OCI-LY1 (cell line): Measurements from ENCODE around the gene PXN.

ENCODE experiments used
- H2AFZ ChIP-seq: fragments of 200-600 bp; sonication (generic), shearing (Covaris generic); 2 replicates; pipeline ENCODE4 v1.6.0; 2014; ENCODE audit warnings: antibody characterized with exemption, mild to moderate bottlenecking, low read length
- H3F3A ChIP-seq: fragments of 200-600 bp; sonication (generic), shearing (Covaris generic); 2 replicates; pipeline ENCODE4 v1.6.0; 2014; ENCODE audit warnings: mild to moderate bottlenecking, antibody characterized with exemption, low read length, moderate library complexity; ENCODE audit not compliant: insufficient read depth
- H3K27ac ChIP-seq: fragments of 200-600 bp; sonication (generic); 2 replicates; pipeline ENCODE4 v1.5.1; 2014; ENCODE audit warnings: low read length, mixed run types, mild to moderate bottlenecking, low read depth; ENCODE audit not compliant: poor library complexity, severe bottlenecking
- H3K27me3 ChIP-seq: fragments of 200-600 bp; sonication (generic); 2 replicates; pipeline ENCODE4 v1.6.0; 2014; ENCODE audit warnings: antibody characterized with exemption, mild to moderate bottlenecking, low read length, moderate library complexity; ENCODE audit not compliant: insufficient read depth
- H3K36me3 ChIP-seq: fragments of 200-600 bp; sonication (generic); 2 replicates; pipeline ENCODE4 v1.6.1; 2014; ENCODE audit warnings: mild to moderate bottlenecking, antibody characterized with exemption, low read length, moderate library complexity, mixed read lengths; ENCODE audit not compliant: insufficient read depth
- H3K4me1 ChIP-seq: fragments of 200-600 bp; sonication (generic); 2 replicates; pipeline ENCODE4 v1.5.1; 2014; ENCODE audit warnings: mild to moderate bottlenecking, low read length, moderate library complexity; ENCODE audit not compliant: insufficient read depth, severe bottlenecking
- H3K4me2 ChIP-seq: fragments of 200-600 bp; sonication (generic), shearing (Covaris generic); 2 replicates; pipeline ENCODE4 v1.6.1; 2014; ENCODE audit warnings: low read length
- H3K4me3 ChIP-seq: fragments of 200-600 bp; sonication (generic); 2 replicates; pipeline ENCODE4 v1.5.1; 2014; ENCODE audit warnings: low read length, low read depth, mild to moderate bottlenecking, mixed read lengths; ENCODE audit not compliant: poor library complexity, severe bottlenecking
- H3K79me2 ChIP-seq: fragments of 200-600 bp; shearing (Covaris generic); 2 replicates; pipeline ENCODE4 v1.6.1; 2016; ENCODE audit warnings: mixed run types, low read length, mixed read lengths; ENCODE audit not compliant: insufficient read depth
- H3K9ac ChIP-seq: fragments of 200-600 bp; sonication (generic), shearing (Covaris generic); 2 replicates; pipeline ENCODE4 v1.6.1; 2014; ENCODE audit warnings: mild to moderate bottlenecking, low read length, mixed read lengths
- H3K9me2 ChIP-seq: fragments of 200-600 bp; sonication (generic), shearing (Covaris generic); 2 replicates; pipeline ENCODE4 v1.6.1; 2014; ENCODE audit warnings: low read depth, mild to moderate bottlenecking, low read length, mixed read lengths
- H3K9me3 ChIP-seq: fragments of 200-600 bp; shearing (Covaris generic); 2 replicates; pipeline ENCODE4 v1.6.1; 2014; ENCODE audit warnings: low read length, mixed read lengths
- H4K20me1 ChIP-seq: fragments of 200-600 bp; sonication (generic), shearing (Covaris generic); 2 replicates; pipeline ENCODE4 v1.6.0; 2016; ENCODE audit warnings: mild to moderate bottlenecking, low read length; ENCODE audit not compliant: insufficient read depth
- EZH2 ChIP-seq: fragments of 200-600 bp; sonication (generic), shearing (Covaris generic); IDR thresholded peaks from 2 replicates; pipeline ENCODE4 v1.8.0; 2017; ENCODE audit warnings: borderline replicate concordance, mixed run types, mild to moderate bottlenecking, antibody characterized with exemption, low read length, moderate library complexity, mixed read lengths
- TF ChIP-seq, protein P1 (sequence below): fragments of 200-600 bp; sonication (generic), shearing (Covaris generic); IDR thresholded peaks from 2 replicates; pipeline ENCODE4 v1.5.1; 2017; ENCODE audit warnings: mild to moderate bottlenecking, antibody characterized with exemption, low read length, moderate library complexity, mixed read lengths

PXN gene

DNA sequence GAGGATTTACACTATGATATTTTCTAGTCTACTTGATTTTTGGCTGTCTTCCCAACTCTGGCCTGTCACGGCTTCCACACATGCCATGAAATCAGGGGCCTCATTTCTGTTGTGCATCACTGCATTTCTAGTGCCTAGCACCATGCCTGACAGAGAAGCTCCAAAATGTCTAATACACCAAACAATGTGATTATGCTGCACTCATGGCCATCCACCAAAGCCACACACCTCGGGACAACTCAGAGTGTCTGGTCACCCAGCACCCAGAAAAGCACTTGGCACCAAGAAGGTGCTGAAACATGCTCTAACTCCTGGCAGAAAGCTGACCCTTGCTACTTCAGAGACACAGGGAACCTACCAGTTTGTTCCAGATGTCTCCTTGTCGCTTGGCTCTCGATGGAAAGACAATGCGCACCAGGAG is 82.3 kb downstream of the PXN start:
- Histone ChIP-seq H3K36me3 (peaks cover 95% of the 10 kb centered on the region), H3K4me1 (no peaks in the 10 kb centered on the region), H3K9me2 (no peaks in the 10 kb centered on the region), H3K27ac (no peak overlapping the region), H3K4me2 (no peak overlapping the region), H3K9me3 (no peaks in the 10 kb centered on the region), H3K27me3 (no peaks in the 10 kb centered on the region), H3K4me3 (no peak overlapping the region), H3K79me2 (no peaks in the 10 kb centered on the region), H3F3A (no peaks in the 10 kb centered on the region), H2AFZ (no peak overlapping the region), H4K20me1 (no peaks in the 10 kb centered on the region), H3K9ac (no peak overlapping the region)
- TF ChIP-seq EZH2: no peak
- TF ChIP-seq, protein P1, sequence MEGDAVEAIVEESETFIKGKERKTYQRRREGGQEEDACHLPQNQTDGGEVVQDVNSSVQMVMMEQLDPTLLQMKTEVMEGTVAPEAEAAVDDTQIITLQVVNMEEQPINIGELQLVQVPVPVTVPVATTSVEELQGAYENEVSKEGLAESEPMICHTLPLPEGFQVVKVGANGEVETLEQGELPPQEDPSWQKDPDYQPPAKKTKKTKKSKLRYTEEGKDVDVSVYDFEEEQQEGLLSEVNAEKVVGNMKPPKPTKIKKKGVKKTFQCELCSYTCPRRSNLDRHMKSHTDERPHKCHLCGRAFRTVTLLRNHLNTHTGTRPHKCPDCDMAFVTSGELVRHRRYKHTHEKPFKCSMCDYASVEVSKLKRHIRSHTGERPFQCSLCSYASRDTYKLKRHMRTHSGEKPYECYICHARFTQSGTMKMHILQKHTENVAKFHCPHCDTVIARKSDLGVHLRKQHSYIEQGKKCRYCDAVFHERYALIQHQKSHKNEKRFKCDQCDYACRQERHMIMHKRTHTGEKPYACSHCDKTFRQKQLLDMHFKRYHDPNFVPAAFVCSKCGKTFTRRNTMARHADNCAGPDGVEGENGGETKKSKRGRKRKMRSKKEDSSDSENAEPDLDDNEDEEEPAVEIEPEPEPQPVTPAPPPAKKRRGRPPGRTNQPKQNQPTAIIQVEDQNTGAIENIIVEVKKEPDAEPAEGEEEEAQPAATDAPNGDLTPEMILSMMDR: no peak

DNA sequence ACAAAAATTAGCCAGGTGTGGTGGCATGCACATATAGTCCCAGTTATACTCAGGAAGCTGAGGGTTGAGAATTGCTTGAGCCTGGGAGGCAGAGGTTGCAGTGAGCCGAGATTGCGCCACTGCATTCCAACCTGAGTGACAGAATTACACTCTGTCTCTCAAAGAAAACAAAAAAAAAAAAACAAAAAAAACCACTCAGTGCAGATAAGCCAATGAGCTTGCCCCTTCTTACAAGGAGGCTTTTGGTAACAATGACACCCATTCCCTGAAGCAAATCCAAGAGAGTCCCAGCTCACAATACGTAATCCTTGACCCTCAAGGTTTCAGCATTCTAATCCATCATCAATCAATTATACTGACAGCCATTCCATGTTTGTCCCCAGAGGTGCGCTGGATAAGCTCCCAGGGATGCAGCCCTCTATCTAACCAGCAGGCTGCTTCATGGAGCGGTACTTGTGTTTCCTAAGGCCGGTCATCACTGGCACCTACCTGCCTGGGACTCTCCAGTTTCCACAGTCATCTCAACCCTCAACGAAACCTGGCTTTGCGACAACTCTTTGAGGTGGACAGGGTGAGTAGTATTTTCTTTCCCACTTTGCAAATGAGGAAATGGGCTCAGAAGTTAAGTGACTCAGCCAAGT is 83.4 kb downstream of the PXN start:
- no peak overlapping the region for H3K4me2 ChIP-seq
- no peak overlapping the region for H3K4me3 ChIP-seq
- no peaks in the 10 kb centered on the region for H3K27me3 ChIP-seq
- TF ChIP-seq EZH2: no peak
- H3K79me2 ChIP-seq: no peaks in the 10 kb centered on the region
- H3K36me3 ChIP-seq: peaks cover 95% of the 10 kb centered on the region
- no peaks in the 10 kb centered on the region for H3K9me2 ChIP-seq
- no peaks in the 10 kb centered on the region for H4K20me1 ChIP-seq
- H3K27ac ChIP-seq: no peak overlapping the region
- no peaks in the 10 kb centered on the region for H3K9me3 ChIP-seq
- no peaks in the 10 kb centered on the region for H3F3A ChIP-seq
- H3K4me1 ChIP-seq: no peaks in the 10 kb centered on the region
- H2AFZ ChIP-seq: no peak overlapping the region
- H3K9ac ChIP-seq: no peak overlapping the region

DNA sequence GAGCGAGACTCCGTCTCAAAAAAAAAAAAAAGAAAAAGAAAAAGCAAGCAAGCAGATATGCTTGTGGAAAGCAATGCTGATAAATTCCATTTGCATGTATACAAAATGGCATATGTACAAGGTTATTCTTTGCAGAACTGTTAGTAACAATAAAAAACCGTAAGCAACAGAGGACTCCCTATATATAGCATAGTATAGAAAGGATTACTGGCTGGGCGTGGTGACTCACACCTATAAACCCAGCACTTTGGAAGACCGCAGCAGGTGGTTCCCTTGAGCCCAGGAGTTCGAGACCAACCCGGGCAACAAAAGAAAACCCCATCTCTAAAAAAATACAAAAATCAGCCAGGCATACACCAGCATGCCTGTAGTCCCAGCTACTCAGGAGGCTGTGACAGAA is 84.6 kb downstream of the PXN start:
- Histone ChIP-seq H3K27ac (no peak overlapping the region), H3K9ac (no peak overlapping the region), H4K20me1 (no peaks in the 10 kb centered on the region), H3K79me2 (no peaks in the 10 kb centered on the region), H3K36me3 (peaks cover 95% of the 10 kb centered on the region), H3K4me2 (no peak overlapping the region), H3K4me1 (no peaks in the 10 kb centered on the region), H3K4me3 (no peak overlapping the region), H3K27me3 (no peaks in the 10 kb centered on the region), H3K9me3 (no peaks in the 10 kb centered on the region), H2AFZ (no peak overlapping the region), H3K9me2 (no peaks in the 10 kb centered on the region), H3F3A (no peaks in the 10 kb centered on the region)
- TF ChIP-seq, protein P1: no peak
- no peak for TF ChIP-seq EZH2

- no peak overlapping the region for H2AFZ ChIP-seq
- no peaks in the 10 kb centered on the region for H3K9me3 ChIP-seq
- TF ChIP-seq EZH2: no peak
- TF ChIP-seq, protein P1: no peak
- no peak overlapping the region for H3K27ac ChIP-seq
- H3K9me2 ChIP-seq: no peaks in the 10 kb centered on the region
- H3K36me3 ChIP-seq: peaks cover 93% of the 10 kb centered on the region
- no peaks in the 10 kb centered on the region for H3K79me2 ChIP-seq
- no peaks in the 10 kb centered on the region for H4K20me1 ChIP-seq
- no peak overlapping the region for H3K9ac ChIP-seq
- H3K4me2 ChIP-seq: no peak overlapping the region
- H3K4me1 ChIP-seq: peaks cover 9% of the 10 kb centered on the region
- no peaks in the 10 kb centered on the region for H3F3A ChIP-seq
- H3K27me3 ChIP-seq: no peaks in the 10 kb centered on the region
- H3K4me3 ChIP-seq: no peak overlapping the region
Measured at GRCh38 chr12:120175537-120175936, 90.0 kb downstream of the PXN start.
